A549 (cell line): ENCODE data around the gene MED6. TPM values are rescaled to one million over a fixed set of nuclear protein-coding genes. Genes with fewer than 3 reads are reported as not detected.

Experiments used
- ATAC-seq, 2 experiments: fragments of 200-7000 bp in 1 of 2; fragments of >200 bp in 1 of 2; cut with Nextera tagmentation in 1 of 2; cut with Tn5 transposase in 1 of 2; 3 replicates each; pipeline versions ENCODE4 v1.8.0 to v1.9.1; 2018 to 2020; ENCODE audit warnings: mild to moderate bottlenecking in 1 of 2, moderate library complexity in 1 of 2
- CTCF ChIA-PET: fragments of 300-600 bp; sonication (Branson Sonifier 250); formaldehyde crosslinking; extraction: SDS; loops from one replicate; lab custom pipeline; 2021; ENCODE audit warnings: antibody characterized with exemption, inconsistent platforms; lab: Yijun Ruan, JAX
- POLR2A ChIA-PET: fragments of 350-600 bp; formaldehyde crosslinking; extraction: SDS; loops from one replicate; lab custom pipeline; 2021; ENCODE audit warnings: antibody characterized with exemption, inconsistent platforms; lab: Yijun Ruan, JAX
- DNase-seq, 2 experiments: peaks; one replicate each; pipeline versions ENCODE4 v3.0.0 to v3.0.0-alpha.2; 2011 to 2016; ENCODE audit warnings: low read depth in 1 of 2, low spot score in 1 of 2
- FAIRE-seq: peaks from 2 replicates; lab custom pipeline; 2011; peaks lifted over from hg19 to GRCh38; lab: Jason Lieb, UNC
- H3K27ac ChIP-seq, 2 experiments: fragments of >200 bp; sonication (Bioruptor Twin); formaldehyde crosslinking; 3 replicates each; pipeline ENCODE4 v1.5.1; 2016 to 2017
- H3K4me1 ChIP-seq: fragments of >200 bp; sonication (Bioruptor Twin); formaldehyde crosslinking; 3 replicates; pipeline ENCODE4 v1.6.1; 2016
- H3K4me2 ChIP-seq: fragments of >200 bp; sonication (Bioruptor Twin); formaldehyde crosslinking; 3 replicates; pipeline ENCODE4 v1.6.1; 2016
- H3K4me3 ChIP-seq: fragments of >200 bp; sonication (Bioruptor Twin); formaldehyde crosslinking; 3 replicates; pipeline ENCODE4 v1.5.1; 2016
- H3K9me3 ChIP-seq: fragments of >200 bp; sonication (Bioruptor Twin); formaldehyde crosslinking; 3 replicates; pipeline ENCODE4 v1.6.1; 2016
- BCL3 ChIP-seq: fragments of >200 bp; sonication (Bioruptor Twin); formaldehyde crosslinking; IDR thresholded peaks from 3 replicates; pipeline ENCODE4 v1.6.1; 2016
- CEBPB ChIP-seq, 2 experiments: fragments of >200 bp in 1 of 2; sonication (Bioruptor Twin) in 1 of 2; formaldehyde crosslinking in 1 of 2; IDR thresholded peaks; 2 replicates each; pipeline ENCODE4 v1.6.1; 2012 to 2016
- CHD4 ChIP-seq: fragments of 200-600 bp; sonication (generic); IDR thresholded peaks from 2 replicates; pipeline ENCODE4 v1.6.1; 2016; ENCODE audit warnings: antibody characterized with exemption, mild to moderate bottlenecking, borderline replicate concordance
- CTCF ChIP-seq: fragments of >200 bp; sonication (Bioruptor Twin); formaldehyde crosslinking; IDR thresholded peaks from 3 replicates; pipeline ENCODE4 v1.5.1; 2016
- FOSB ChIP-seq: fragments of 250-450 bp; sonication (Bioruptor Pico); IDR thresholded peaks from 2 replicates; pipeline ENCODE4 v1.5.0; 2020; ENCODE audit warnings: mild to moderate bottlenecking, moderate library complexity
- FOSL2 ChIP-seq, 2 experiments: fragments of 450-650 bp in 1 of 2; fragments of >200 bp in 1 of 2; sonication (Bioruptor Twin) in 1 of 2; formaldehyde crosslinking; IDR thresholded peaks; 2 replicates each; pipeline versions ENCODE4 v1.5.0 to v1.6.1; 2016 to 2020; ENCODE audit warnings: mild to moderate bottlenecking in 1 of 2, moderate library complexity in 1 of 2
- GATA3 ChIP-seq: IDR thresholded peaks from 2 replicates; pipeline ENCODE4 v1.6.1; 2012; ENCODE audit warnings: borderline replicate concordance
- HES2 ChIP-seq: fragments of >200 bp; sonication (Bioruptor Twin); formaldehyde crosslinking; IDR thresholded peaks from 2 replicates; pipeline ENCODE4 v1.6.1; 2016
- HMGXB4 ChIP-seq: fragments of 250-450 bp; sonication (Bioruptor Pico); IDR thresholded peaks from 2 replicates; pipeline ENCODE4 v1.5.0; 2021; ENCODE audit warnings: mild to moderate bottlenecking, moderate library complexity, borderline replicate concordance
- HOXB5 ChIP-seq: fragments of 250-450 bp; sonication (Bioruptor Pico); IDR thresholded peaks from 2 replicates; pipeline ENCODE4 v1.5.0; 2020; ENCODE audit warnings: mild to moderate bottlenecking, moderate library complexity
- KDM5A ChIP-seq: fragments of 200-600 bp; sonication (generic); IDR thresholded peaks from 2 replicates; pipeline ENCODE4 v1.6.1; 2016; ENCODE audit warnings: antibody characterized with exemption, mild to moderate bottlenecking
- NFE2L2 ChIP-seq: fragments of 150-350 bp; conservative IDR thresholded peaks from 2 replicates; pipeline ENCODE4 v1.6.1; 2014; ENCODE audit warnings: low read length
- NPAS2 ChIP-seq: fragments of 250-450 bp; sonication (Bioruptor Pico); IDR thresholded peaks from 2 replicates; pipeline ENCODE4 v1.8.0; 2022; ENCODE audit warnings: mild to moderate bottlenecking, moderate library complexity, borderline replicate concordance
- NR3C1 ChIP-seq: fragments of >200 bp; sonication (Bioruptor Twin); formaldehyde crosslinking; IDR thresholded peaks from 3 replicates; pipeline ENCODE4 v1.6.1; 2017
- PHF8 ChIP-seq: fragments of 200-600 bp; sonication (generic); IDR thresholded peaks from 2 replicates; pipeline ENCODE4 v1.6.1; 2016; ENCODE audit warnings: low read depth, mild to moderate bottlenecking, antibody characterized with exemption, moderate library complexity, borderline replicate concordance
- RCOR1 ChIP-seq: fragments of 150-350 bp; IDR thresholded peaks from 2 replicates; pipeline ENCODE4 v1.6.1; 2014; ENCODE audit warnings: antibody characterized with exemption, low read length, low read depth
- TP53 ChIP-seq: fragments of 250-450 bp; sonication (Bioruptor Pico); IDR thresholded peaks from 2 replicates; pipeline ENCODE4 v1.5.0; 2021; ENCODE audit warnings: mild to moderate bottlenecking, moderate library complexity
- USF2 ChIP-seq: fragments of 450-650 bp; IDR thresholded peaks from 2 replicates; pipeline ENCODE4 v1.6.1; 2014; ENCODE audit warnings: antibody characterized with exemption
- ZC3H11A ChIP-seq: fragments of 450-650 bp; IDR thresholded peaks from 2 replicates; pipeline ENCODE4 v1.6.1; 2014; ENCODE audit warnings: antibody characterized with exemption, mild to moderate bottlenecking
- ZNF302 ChIP-seq: fragments of 250-450 bp; sonication (Bioruptor Pico); IDR thresholded peaks from 2 replicates; pipeline ENCODE4 v1.9.0; 2021; ENCODE audit warnings: inconsistent platforms, mild to moderate bottlenecking, moderate library complexity
- WGBS: methylation state at CpG from one replicate; pipeline ENCODE4 v1.1.6; 2017; ENCODE audit errors: missing lambda C conversion rate; 5-methylcytosine and 5-hydroxymethylcytosine counted together
- polyA plus RNA-seq, 4 experiments: library from polyadenylated mRNA; depleted of rRNA in 3 of 4; stranded (reverse); fragments of >200 nt; fragmentation: RNase III in 1 of 4; extraction: RNeasy Plus Mini Kit Qiagen cat#74134 plus additional on column Dnase treatment in 1 of 4; gene quantifications; 2 replicates in 3 of 4; 3 replicates in 1 of 4; pipeline ENCODE4 v1.2.3, GENCODE V29; 2011 to 2017

Gene MED6
- polyA plus RNA-seq, 2 of the 4 experiments (the other 2 are of a cell fraction) = 47.5 to 85.5 TPM

GRCh38 chr14:70563869-70564268 lies 36.6 kb downstream of the MED6 start:
- H3K27ac ChIP-seq = no peak overlapping the region
- no peak for TF ChIP-seq NPAS2 (CRISPR knock-in tag)
- TF ChIP-seq NFE2L2 = no peak
- no peak for TF ChIP-seq PHF8
- TF ChIP-seq FOSL2 (IDR thresholded peaks at IDR 0.05) = no peak
- no peak for TF ChIP-seq FOSL2 (CRISPR knock-in tag; IDR thresholded peaks at IDR 0.05)
- TF ChIP-seq USF2 = no peak
- TF ChIP-seq NR3C1 = no peak
- no peak for TF ChIP-seq HES2
- no peak for TF ChIP-seq HMGXB4
- TF ChIP-seq ZNF302 = no peak
- TF ChIP-seq FOSB (CRISPR knock-in tag) = no peak
- TF ChIP-seq ZC3H11A = no peak
- no peak for TF ChIP-seq CEBPB (IDR thresholded peaks at IDR 0.05)
- TF ChIP-seq CHD4 = no peak
- no peak for TF ChIP-seq CTCF
- no peak for TF ChIP-seq KDM5A
- TF ChIP-seq RCOR1 = no peak
- TF ChIP-seq TP53 (CRISPR knock-in tag) = no peak
- ATAC-seq = no peak
- no peak overlapping the region for H3K4me2 ChIP-seq
- no peak for DNase-seq
- H3K4me1 ChIP-seq = no peaks in the 10 kb centered on the region
- ChIA-PET CTCF (interaction anchor here (1.1 kb wide), 1 partner anchor 150 kb away, joined by 3 read pairs; no protein-coding TSS in a partner anchor), POLR2A (no interaction called here)
- peaks cover 11% of the 10 kb centered on the region; the same call in 2 of the 3 replicates for H3K9me3 ChIP-seq
- no peak overlapping the region for H3K4me3 ChIP-seq
- 94% methylated on average over 1 of the region's 1 CpG for WGBS
- FAIRE-seq = no peak

- DNase-seq (no peak), ATAC-seq (no peak), FAIRE-seq (no peak)
- Histone ChIP-seq H3K4me3 (no peak overlapping the region), H3K27ac (no peak overlapping the region), H3K9me3 (peaks cover 11% of the 10 kb centered on the region; the same call in 2 of the 3 replicates), H3K4me1 (no peaks in the 10 kb centered on the region), H3K4me2 (no peak overlapping the region)
- ChIA-PET CTCF (interaction anchor here (1.5 kb wide), 1 partner anchor 255 kb away, joined by 4 read pairs; no protein-coding TSS in a partner anchor), POLR2A (no interaction called here)
- WGBS = 92% methylated on average over 4 of the region's 4 CpGs
- no peak for TF ChIP-seq ZC3H11A
- TF ChIP-seq GATA3 = no peak
- no peak for TF ChIP-seq HOXB5 (CRISPR knock-in tag)
- TF ChIP-seq FOSL2 (IDR thresholded peaks at IDR 0.05) = no peak
- no peak for TF ChIP-seq FOSL2 (CRISPR knock-in tag; IDR thresholded peaks at IDR 0.05)
- TF ChIP-seq RCOR1 = no peak
- TF ChIP-seq BCL3 = no peak
- TF ChIP-seq NFE2L2 = no peak
- no peak for TF ChIP-seq NPAS2 (CRISPR knock-in tag)
Measured at GRCh38 chr14:70563417-70563816, 37.0 kb downstream of the MED6 start.
